Parathyroid adenoma (tissue), 2 donors: ENCODE measurements around the gene TUBA4A.

Source experiments
- H2AFZ ChIP-seq: fragments of 300-600 bp; sonication (generic); one replicate; pipeline ENCODE4 v1.7.0; 2017; ENCODE audit warnings: antibody characterized with exemption, mild to moderate bottlenecking
- H3K27ac ChIP-seq: fragments of 300-600 bp; sonication (generic); one replicate; pipeline ENCODE4 v1.7.0; 2017
- H3K27me3 ChIP-seq: fragments of 300-600 bp; sonication (generic); one replicate; pipeline ENCODE4 v1.7.0; 2017; ENCODE audit warnings: low read length; ENCODE audit not compliant: control insufficient read depth, insufficient read depth
- H3K36me3 ChIP-seq: fragments of 300-600 bp; sonication (generic); one replicate; pipeline ENCODE4 v1.7.0; 2017; ENCODE audit warnings: low read length; ENCODE audit not compliant: control insufficient read depth, insufficient read depth
- H3K4me1 ChIP-seq: fragments of 300-600 bp; sonication (generic); one replicate; pipeline ENCODE4 v1.7.0; 2017; ENCODE audit warnings: control low read depth
- H3K4me2 ChIP-seq: fragments of 300-600 bp; sonication (generic); one replicate; pipeline ENCODE4 v1.7.0; 2017; ENCODE audit warnings: low read length
- H3K4me3 ChIP-seq: fragments of 300-600 bp; sonication (generic); one replicate; pipeline ENCODE4 v1.7.0; 2017; ENCODE audit warnings: low read depth, low read length
- H3K79me2 ChIP-seq: fragments of 300-600 bp; sonication (generic); one replicate; pipeline ENCODE4 v1.7.0; 2017; ENCODE audit warnings: control low read depth
- H3K9ac ChIP-seq: fragments of 300-600 bp; sonication (generic); one replicate; pipeline ENCODE4 v1.7.0; 2017; ENCODE audit warnings: mild to moderate bottlenecking
- H3K9me3 ChIP-seq: fragments of 300-600 bp; sonication (generic); one replicate; pipeline ENCODE4 v1.7.0; 2017; ENCODE audit warnings: low read length; ENCODE audit not compliant: control insufficient read depth
- CTCF ChIP-seq: fragments of 300-600 bp; sonication (generic); IDR thresholded peaks from one replicate; pipeline ENCODE4 v1.7.0; 2017; ENCODE audit warnings: antibody characterized with exemption, mild to moderate bottlenecking
- donor health status: primary hyperparathyroidism.

The TUBA4A gene

GRCh38 chr2:219272356-219272755, 18.6 kb upstream of the TUBA4A start:
- Histone ChIP-seq H3K4me1 (peaks cover 7% of the 10 kb centered on the region), H2AFZ (no peak overlapping the region), H3K36me3 (no peaks in the 10 kb centered on the region), H3K27me3 (no peaks in the 10 kb centered on the region), H3K4me3 (no peak overlapping the region), H3K4me2 (no peak overlapping the region), H3K9me3 (no peaks in the 10 kb centered on the region), H3K27ac (no peak overlapping the region), H3K9ac (no peak overlapping the region), H3K79me2 (no peaks in the 10 kb centered on the region)
- no peak for TF ChIP-seq CTCF

- Histone ChIP-seq H3K79me2 (no peaks in the 10 kb centered on the region), H3K9ac (no peak overlapping the region), H3K9me3 (no peaks in the 10 kb centered on the region), H3K27ac (no peak overlapping the region), H3K4me1 (peaks cover 7% of the 10 kb centered on the region), H2AFZ (no peak overlapping the region), H3K27me3 (no peaks in the 10 kb centered on the region), H3K4me2 (no peak overlapping the region), H3K4me3 (no peak overlapping the region), H3K36me3 (no peaks in the 10 kb centered on the region)
- no peak for TF ChIP-seq CTCF
Observed at GRCh38 chr2:219271021-219271420, 17.3 kb upstream of the TUBA4A start.

GRCh38 chr2:219270055-219270372, 16.3 kb upstream of the TUBA4A start:
- H3K4me1 ChIP-seq, result peaks cover 7% of the 10 kb centered on the region
- no peaks in the 10 kb centered on the region for H3K27me3 ChIP-seq
- no peak overlapping the region for H3K4me2 ChIP-seq
- H3K9me3 ChIP-seq, result no peaks in the 10 kb centered on the region
- no peak overlapping the region for H3K4me3 ChIP-seq
- no peaks in the 10 kb centered on the region for H3K79me2 ChIP-seq
- H2AFZ ChIP-seq, result no peak overlapping the region
- no peak overlapping the region for H3K27ac ChIP-seq
- H3K9ac ChIP-seq, result no peak overlapping the region
- no peak for TF ChIP-seq CTCF
- H3K36me3 ChIP-seq, result no peaks in the 10 kb centered on the region

- no peak for TF ChIP-seq CTCF
- Histone ChIP-seq H3K4me3 (no peak overlapping the region), H3K27ac (no peak overlapping the region), H3K4me2 (no peak overlapping the region), H3K4me1 (peaks cover 3% of the 10 kb centered on the region), H3K36me3 (no peaks in the 10 kb centered on the region), H3K9ac (no peak overlapping the region), H2AFZ (no peak overlapping the region), H3K27me3 (no peaks in the 10 kb centered on the region), H3K9me3 (no peaks in the 10 kb centered on the region), H3K79me2 (no peaks in the 10 kb centered on the region)
Observed at GRCh38 chr2:219269362-219270054, 15.8 kb upstream of the TUBA4A start.

GRCh38 chr2:219268294-219268693, 14.6 kb upstream of the TUBA4A start:
- TF ChIP-seq CTCF, result no peak

More at GRCh38 chr2:219268294-219268693, 14.6 kb upstream of the TUBA4A start:
- H3K9me3 ChIP-seq, result no peaks in the 10 kb centered on the region
- H3K79me2 ChIP-seq, result no peaks in the 10 kb centered on the region
- H2AFZ ChIP-seq, result no peak overlapping the region
- H3K4me2 ChIP-seq, result no peak overlapping the region
- no peak overlapping the region for H3K9ac ChIP-seq
- no peaks in the 10 kb centered on the region for H3K27me3 ChIP-seq
- H3K36me3 ChIP-seq, result no peaks in the 10 kb centered on the region
- no peak overlapping the region for H3K27ac ChIP-seq
- H3K4me1 ChIP-seq, result no peaks in the 10 kb centered on the region
- no peak overlapping the region for H3K4me3 ChIP-seq
